SU-DHL-6 (cell line): ENCODE measurements around the gene ZNF878.

ENCODE experiments used
- H2AFZ ChIP-seq: fragments of 200-600 bp; sonication (generic); 2 replicates; pipeline ENCODE4 v1.6.1; 2014; ENCODE audit warnings: low read depth, mild to moderate bottlenecking, moderate library complexity, mixed read lengths, antibody characterized with exemption, low read length; ENCODE audit not compliant: severe bottlenecking
- H3F3A ChIP-seq: fragments of 200-600 bp; shearing (Covaris generic); 2 replicates; pipeline ENCODE4 v1.6.0; 2016; ENCODE audit warnings: antibody characterized with exemption, mild to moderate bottlenecking; ENCODE audit not compliant: insufficient read depth
- H3K27ac ChIP-seq: fragments of 200-600 bp; sonication (generic); 2 replicates; pipeline ENCODE4 v1.5.1; 2016; ENCODE audit warnings: low read depth, mild to moderate bottlenecking, low read length, moderate library complexity, mixed read lengths
- H3K27me3 ChIP-seq: fragments of 200-600 bp; sonication (generic), shearing (Covaris generic); 2 replicates; pipeline ENCODE4 v1.6.0; 2014; ENCODE audit warnings: mild to moderate bottlenecking, low read length
- H3K36me3 ChIP-seq: fragments of 200-600 bp; sonication (generic); 2 replicates; pipeline ENCODE4 v1.6.1; 2014; ENCODE audit warnings: mild to moderate bottlenecking, low read length, mixed read lengths
- H3K4me2 ChIP-seq: fragments of 300-600, 200-600 bp; shearing (Covaris generic), sonication (generic); 2 replicates; pipeline ENCODE4 v1.6.0; 2014; ENCODE audit warnings: low read length, low read depth, mild to moderate bottlenecking; ENCODE audit not compliant: poor library complexity, severe bottlenecking
- H3K4me3 ChIP-seq: fragments of 200-600 bp; sonication (generic); 2 replicates; pipeline ENCODE4 v1.5.1; 2014; ENCODE audit warnings: antibody characterized with exemption, low read length, mild to moderate bottlenecking, mixed read lengths; ENCODE audit not compliant: insufficient read depth, poor library complexity, severe bottlenecking
- H3K79me2 ChIP-seq: fragments of 200-600 bp; sonication (generic); 2 replicates; pipeline ENCODE4 v1.6.1; 2014; ENCODE audit warnings: mild to moderate bottlenecking, low read length, moderate library complexity; ENCODE audit not compliant: insufficient read depth
- H3K9ac ChIP-seq: fragments of 200-600 bp; sonication (generic); 2 replicates; pipeline ENCODE4 v1.7.0; 2014; ENCODE audit warnings: mild to moderate bottlenecking, low read length
- H3K9me2 ChIP-seq: fragments of 200-600 bp; sonication (generic); replicated peaks from 2 replicates; pipeline ENCODE4 v1.6.1; 2014; ENCODE audit warnings: low read length; ENCODE audit not compliant: insufficient read depth
- H3K9me3 ChIP-seq: fragments of 200-600 bp; sonication (generic); 2 replicates; pipeline ENCODE4 v1.6.1; 2014; ENCODE audit warnings: low read length, mixed read lengths; ENCODE audit not compliant: insufficient read depth
- H4K20me1 ChIP-seq: fragments of 200-600 bp; sonication (generic); 2 replicates; pipeline ENCODE4 v1.6.1; 2014; ENCODE audit warnings: low read depth, mild to moderate bottlenecking, antibody characterized with exemption, low read length, moderate library complexity, mixed read lengths
- EZH2phosphoT487 ChIP-seq: fragments of 200-600 bp; sonication (generic), shearing (Covaris generic); conservative IDR thresholded peaks from 2 replicates; pipeline ENCODE4 v1.6.1; 2018; ENCODE audit warnings: mild to moderate bottlenecking, antibody characterized with exemption, low read length, moderate library complexity, mixed read lengths
- TF ChIP-seq, protein P1 (sequence below): fragments of 200-600 bp; sonication (generic); IDR thresholded peaks from one replicate; pipeline ENCODE4 v1.5.1; 2017; ENCODE audit warnings: antibody characterized with exemption, mild to moderate bottlenecking, low read length, moderate library complexity; ENCODE audit not compliant: insufficient read depth, poor library complexity, severe bottlenecking

ZNF878 gene

DNA sequence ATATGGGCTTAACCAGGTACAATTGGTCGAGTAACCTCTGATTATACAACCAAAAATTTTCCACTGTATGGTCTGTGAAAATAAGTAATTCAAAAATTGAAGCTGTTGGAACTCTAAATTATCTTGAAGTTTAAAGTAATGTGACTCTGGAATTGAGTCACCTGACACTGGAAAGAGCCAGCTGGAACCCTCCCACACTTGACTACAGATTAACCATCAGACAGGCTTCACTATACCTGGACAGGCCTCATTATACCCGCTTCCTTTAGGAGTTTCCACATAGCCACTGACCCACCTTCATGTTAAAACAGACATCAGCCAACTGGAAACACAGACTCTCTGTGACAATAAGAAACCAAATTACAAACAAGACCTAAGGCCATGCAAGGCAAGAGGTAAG is 18.6 kb downstream of the ZNF878 start:
- Histone ChIP-seq H3K9me2 (no peaks in the 10 kb centered on the region), H3K4me2 (no peak overlapping the region), H3K27me3 (no peaks in the 10 kb centered on the region), H3F3A (no peaks in the 10 kb centered on the region), H3K4me3 (no peak overlapping the region), H3K9ac (no peak overlapping the region), H3K79me2 (no peaks in the 10 kb centered on the region), H3K36me3 (no peaks in the 10 kb centered on the region), H2AFZ (no peak overlapping the region), H3K9me3 (no peaks in the 10 kb centered on the region), H4K20me1 (no peaks in the 10 kb centered on the region), H3K27ac (no peak overlapping the region)
- no peak for TF ChIP-seq EZH2phosphoT487
- TF ChIP-seq, protein P1, sequence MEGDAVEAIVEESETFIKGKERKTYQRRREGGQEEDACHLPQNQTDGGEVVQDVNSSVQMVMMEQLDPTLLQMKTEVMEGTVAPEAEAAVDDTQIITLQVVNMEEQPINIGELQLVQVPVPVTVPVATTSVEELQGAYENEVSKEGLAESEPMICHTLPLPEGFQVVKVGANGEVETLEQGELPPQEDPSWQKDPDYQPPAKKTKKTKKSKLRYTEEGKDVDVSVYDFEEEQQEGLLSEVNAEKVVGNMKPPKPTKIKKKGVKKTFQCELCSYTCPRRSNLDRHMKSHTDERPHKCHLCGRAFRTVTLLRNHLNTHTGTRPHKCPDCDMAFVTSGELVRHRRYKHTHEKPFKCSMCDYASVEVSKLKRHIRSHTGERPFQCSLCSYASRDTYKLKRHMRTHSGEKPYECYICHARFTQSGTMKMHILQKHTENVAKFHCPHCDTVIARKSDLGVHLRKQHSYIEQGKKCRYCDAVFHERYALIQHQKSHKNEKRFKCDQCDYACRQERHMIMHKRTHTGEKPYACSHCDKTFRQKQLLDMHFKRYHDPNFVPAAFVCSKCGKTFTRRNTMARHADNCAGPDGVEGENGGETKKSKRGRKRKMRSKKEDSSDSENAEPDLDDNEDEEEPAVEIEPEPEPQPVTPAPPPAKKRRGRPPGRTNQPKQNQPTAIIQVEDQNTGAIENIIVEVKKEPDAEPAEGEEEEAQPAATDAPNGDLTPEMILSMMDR = no peak

DNA sequence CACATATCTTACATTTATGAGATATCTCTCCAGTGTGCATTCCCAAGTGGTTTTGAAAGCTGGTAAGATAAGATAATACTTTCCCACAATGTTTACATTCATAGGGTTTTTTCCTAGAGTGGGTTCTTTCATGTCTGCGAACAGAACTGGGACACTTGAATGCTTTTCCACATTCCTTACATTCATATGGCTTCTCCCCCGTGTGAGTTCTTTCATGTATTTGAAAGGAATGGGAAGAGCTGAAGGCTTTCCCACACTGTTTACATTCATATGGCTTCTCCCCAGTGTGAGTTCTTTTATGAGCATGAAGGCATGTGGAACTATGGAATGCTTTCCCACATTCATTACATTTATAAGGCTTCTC is 37.0 kb downstream of the ZNF878 start:
- H3K9me3 ChIP-seq = peaks cover 36% of the 10 kb centered on the region; the same call in 1 of the 2 replicates
- H4K20me1 ChIP-seq = no peaks in the 10 kb centered on the region

GRCh38 chr19:12015015-12015752 is 37.6 kb downstream of the ZNF878 start:
- Histone ChIP-seq H3K9ac (no peak overlapping the region), H3K27me3 (no peaks in the 10 kb centered on the region), H3K4me2 (no peak overlapping the region), H3K36me3 (peaks cover 54% of the 10 kb centered on the region), H3K79me2 (peaks cover 21% of the 10 kb centered on the region), H3K27ac (no peak overlapping the region), H3K9me3 (peaks cover 36% of the 10 kb centered on the region; the same call in 1 of the 2 replicates), H2AFZ (no peak overlapping the region), H3K4me3 (no peak overlapping the region), H4K20me1 (no peaks in the 10 kb centered on the region), H3F3A (no peaks in the 10 kb centered on the region), H3K9me2 (no peaks in the 10 kb centered on the region)
- TF ChIP-seq, protein P1 = no peak
- no peak for TF ChIP-seq EZH2phosphoT487

More for the DNA sequence above, 37.0 kb downstream of the ZNF878 start:
- H3K27ac ChIP-seq = no peak overlapping the region
- no peak for TF ChIP-seq EZH2phosphoT487
- TF ChIP-seq, protein P1 = no peak
- H3F3A ChIP-seq = no peaks in the 10 kb centered on the region
- H3K4me3 ChIP-seq = no peak overlapping the region
- no peak overlapping the region for H3K4me2 ChIP-seq
- no peaks in the 10 kb centered on the region for H3K27me3 ChIP-seq
- no peak overlapping the region for H2AFZ ChIP-seq
- H3K9ac ChIP-seq = no peak overlapping the region
- H3K9me2 ChIP-seq = no peaks in the 10 kb centered on the region
- peaks cover 21% of the 10 kb centered on the region for H3K79me2 ChIP-seq
- peaks cover 54% of the 10 kb centered on the region for H3K36me3 ChIP-seq
